Activated CD8-positive, alpha-beta T cell treated with anti-CD3 and anti-CD28 coated beads, Interleukin-2, amount 10 ng/mL, durations not matched to agents 7 days and 5 days (primary cell): ENCODE results near the gene SHH. TPM values are rescaled to one million over a fixed set of nuclear protein-coding genes. Genes with fewer than 3 reads are reported as not detected.

Source experiments
- ATAC-seq: fragments of 150-1000 bp; cut with Tn5 transposase; one replicate; pipeline ENCODE4 v1.10.0; 2021; ENCODE audit warnings: moderate library complexity
- CTCF ChIA-PET: fragments of 350-600 bp; sonication (Branson Sonifier 250); formaldehyde crosslinking; loops from one replicate; lab custom pipeline; 2021; ENCODE audit warnings: antibody characterized with exemption; lab: Charles Lee
- POLR2A ChIA-PET: fragments of 350-600 bp; sonication (Branson Sonifier 250); formaldehyde crosslinking; loops from one replicate; lab custom pipeline; 2021; ENCODE audit warnings: antibody characterized with exemption; lab: Charles Lee
- DNase-seq: peaks from one replicate; pipeline ENCODE4 v3.0.0-alpha.2; 2020
- H3K27ac Mint-ChIP-seq: one replicate; pipeline ENCODE4 v1.8.0; 2021; ENCODE audit warnings: mild to moderate bottlenecking, mixed read lengths
- H3K27me3 Mint-ChIP-seq: one replicate; pipeline ENCODE4 v1.8.0; 2021; ENCODE audit warnings: low read depth, mixed read lengths
- H3K36me3 Mint-ChIP-seq: one replicate; pipeline ENCODE4 v1.8.0; 2021; ENCODE audit warnings: low read depth, mixed read lengths
- H3K4me1 Mint-ChIP-seq: one replicate; pipeline ENCODE4 v1.8.0; 2021; ENCODE audit warnings: low read depth, mixed read lengths
- H3K4me3 Mint-ChIP-seq: one replicate; pipeline ENCODE4 v1.8.0; 2021; ENCODE audit warnings: mild to moderate bottlenecking, mixed read lengths
- H3K9me3 Mint-ChIP-seq: one replicate; pipeline ENCODE4 v1.8.0; 2022; ENCODE audit warnings: mixed read lengths; ENCODE audit not compliant: insufficient read depth
- total RNA-seq, 2 experiments: library from RNA; stranded (reverse); gene quantifications; one replicate each; pipeline ENCODE4 v1.2.3, GENCODE V29; 2021

SHH gene
- total RNA-seq, 2 experiments from 2014 or later, result 0.08 TPM; not detected in 1

GRCh38 chr7:155815332-155816191, 3.3 kb upstream of the SHH start:
- DNase-seq, result peak; percentile 75
- Mint-ChIP-seq H3K4me3 (no peak overlapping the region), H3K9me3 (no peaks in the 10 kb centered on the region), H3K36me3 (no peaks in the 10 kb centered on the region), H3K4me1 (peaks cover 12% of the 10 kb centered on the region), H3K27ac (no peak overlapping the region), H3K27me3 (peaks cover 44% of the 10 kb centered on the region)
- peak; percentile 87 for ATAC-seq
- ChIA-PET CTCF (interaction anchor here (0.7 kb wide), 1 partner anchor 993 kb away, joined by 3 read pairs; no protein-coding TSS in a partner anchor), POLR2A (no interaction called here)

DNA sequence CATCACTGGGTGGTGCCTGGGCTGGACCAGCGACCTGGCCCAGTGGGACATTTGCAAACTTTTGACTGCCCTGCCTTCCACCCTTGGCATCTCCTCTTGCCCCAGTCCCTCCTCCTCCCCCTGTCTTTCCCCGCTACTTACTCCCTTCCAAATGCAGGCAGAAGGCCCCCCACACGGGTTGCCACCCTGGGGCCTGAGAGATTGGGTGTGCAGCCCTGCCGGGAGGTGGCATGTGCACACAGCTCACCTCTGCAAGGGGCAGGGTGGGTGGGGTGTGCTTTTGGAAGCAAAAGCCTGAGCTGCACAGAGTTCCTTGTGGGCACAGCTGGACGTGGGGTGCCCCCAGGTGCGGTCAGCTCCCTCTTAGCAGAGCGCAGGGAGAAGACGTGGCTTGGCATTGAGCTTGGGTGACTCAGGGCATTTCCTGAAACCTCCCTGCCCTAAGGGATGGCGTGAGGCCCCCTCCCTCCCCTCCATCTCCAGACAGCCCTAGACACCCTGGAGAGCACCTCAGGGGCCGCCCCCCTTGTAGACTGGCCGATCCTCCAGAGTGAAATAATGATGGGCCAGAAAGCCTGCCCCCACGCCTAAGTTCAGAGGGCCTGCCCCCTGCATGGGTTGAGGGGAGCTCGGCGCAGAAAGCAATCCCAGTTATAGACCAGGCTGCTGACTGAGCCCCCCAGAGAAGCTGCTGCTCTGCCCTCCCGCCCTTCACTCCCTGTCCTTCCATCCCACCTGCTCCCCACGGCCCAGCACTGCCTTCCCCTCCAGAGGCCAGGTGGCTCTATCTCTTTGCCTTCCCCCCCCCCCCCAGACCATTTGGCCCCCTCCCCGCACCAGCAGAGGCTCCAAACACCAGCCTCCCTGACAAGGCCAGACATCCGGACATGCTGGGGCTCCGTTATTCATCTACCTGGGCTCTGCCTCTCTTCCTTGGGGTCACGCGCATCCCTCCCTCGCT, 2.3 kb upstream of the SHH start:
- Mint-ChIP-seq H3K4me3 (no peak overlapping the region), H3K27ac (no peak overlapping the region), H3K36me3 (no peaks in the 10 kb centered on the region), H3K9me3 (no peaks in the 10 kb centered on the region), H3K27me3 (peaks cover 49% of the 10 kb centered on the region), H3K4me1 (peaks cover 12% of the 10 kb centered on the region)
- DNase-seq (no peak), ATAC-seq (no peak)
- ChIA-PET CTCF (no interaction called here), POLR2A (no interaction called here)

- ChIA-PET POLR2A (interaction anchor here (0.6 kb wide), 1 partner anchor 624 kb away, joined by 5 read pairs; no protein-coding TSS in a partner anchor), CTCF (interaction anchor here (0.6 kb wide), 1 partner anchor 195 kb away, joined by 3 read pairs; no protein-coding TSS in a partner anchor)
- Mint-ChIP-seq H3K9me3 (no peaks in the 10 kb centered on the region), H3K27ac (no peak overlapping the region), H3K27me3 (peaks cover 56% of the 10 kb centered on the region), H3K36me3 (no peaks in the 10 kb centered on the region), H3K4me1 (peaks cover 15% of the 10 kb centered on the region), H3K4me3 (no peak overlapping the region)
- DNase-seq (no peak), ATAC-seq (no peak)
Observed at GRCh38 chr7:155813546-155814315, 1.5 kb upstream of the SHH start.

- no peaks in the 10 kb centered on the region for H3K9me3 Mint-ChIP-seq
- ATAC-seq, result no peak
- POLR2A ChIA-PET, result interaction anchor here (0.6 kb wide), 1 partner anchor 625 kb away, joined by 5 read pairs; no protein-coding TSS in a partner anchor
- no peak overlapping the region for H3K27ac Mint-ChIP-seq
- CTCF ChIA-PET, result interaction anchor here (0.6 kb wide), 1 partner anchor 194 kb away, joined by 3 read pairs; no protein-coding TSS in a partner anchor
- no peak for DNase-seq
- peaks cover 15% of the 10 kb centered on the region for H3K4me1 Mint-ChIP-seq
- peaks cover 57% of the 10 kb centered on the region for H3K27me3 Mint-ChIP-seq
- no peak overlapping the region for H3K4me3 Mint-ChIP-seq
- H3K36me3 Mint-ChIP-seq, result no peaks in the 10 kb centered on the region
Observed at GRCh38 chr7:155813125-155813524, 862 bp upstream of the SHH start.

GRCh38 chr7:155811560-155811894, 736 bp downstream of the SHH start:
- no peaks in the 10 kb centered on the region for H3K9me3 Mint-ChIP-seq
- H3K36me3 Mint-ChIP-seq, result no peaks in the 10 kb centered on the region
- ChIA-PET CTCF (no interaction called here), POLR2A (no interaction called here)
- peaks cover 72% of the 10 kb centered on the region for H3K27me3 Mint-ChIP-seq
- H3K4me1 Mint-ChIP-seq, result peaks cover 24% of the 10 kb centered on the region
- no peak for ATAC-seq
- H3K27ac Mint-ChIP-seq, result no peak overlapping the region
- H3K4me3 Mint-ChIP-seq, result no peak overlapping the region
- DNase-seq, result no peak

- H3K4me3 Mint-ChIP-seq, result no peak overlapping the region
- POLR2A ChIA-PET, result no interaction called here
- H3K4me1 Mint-ChIP-seq, result peaks cover 27% of the 10 kb centered on the region
- ATAC-seq (no peak), DNase-seq (no peak)
- H3K27me3 Mint-ChIP-seq, result peaks cover 77% of the 10 kb centered on the region
- no peaks in the 10 kb centered on the region for H3K9me3 Mint-ChIP-seq
- no peak overlapping the region for H3K27ac Mint-ChIP-seq
- CTCF ChIA-PET, result no interaction called here
- no peaks in the 10 kb centered on the region for H3K36me3 Mint-ChIP-seq
Observed at GRCh38 chr7:155810770-155811559, 1.3 kb downstream of the SHH start.

- peaks cover 23% of the 10 kb centered on the region for H3K4me1 Mint-ChIP-seq
- H3K27ac Mint-ChIP-seq, result no peak overlapping the region
- ATAC-seq (no peak), DNase-seq (no peak)
- ChIA-PET POLR2A (no interaction called here), CTCF (no interaction called here)
- no peak overlapping the region for H3K4me3 Mint-ChIP-seq
- H3K36me3 Mint-ChIP-seq, result no peaks in the 10 kb centered on the region
- no peaks in the 10 kb centered on the region for H3K9me3 Mint-ChIP-seq
- peaks cover 74% of the 10 kb centered on the region for H3K27me3 Mint-ChIP-seq
Observed at GRCh38 chr7:155809947-155810769, 2.1 kb downstream of the SHH start.

- peaks cover 24% of the 10 kb centered on the region for H3K4me1 Mint-ChIP-seq
- H3K9me3 Mint-ChIP-seq, result no peaks in the 10 kb centered on the region
- ChIA-PET CTCF (no interaction called here), POLR2A (no interaction called here)
- peaks cover 73% of the 10 kb centered on the region for H3K27me3 Mint-ChIP-seq
- ATAC-seq, result no peak
- H3K4me3 Mint-ChIP-seq, result no peak overlapping the region
- DNase-seq, result no peak
- H3K27ac Mint-ChIP-seq, result no peak overlapping the region
- H3K36me3 Mint-ChIP-seq, result no peaks in the 10 kb centered on the region
Observed at GRCh38 chr7:155809332-155809946, 2.8 kb downstream of the SHH start.

DNA sequence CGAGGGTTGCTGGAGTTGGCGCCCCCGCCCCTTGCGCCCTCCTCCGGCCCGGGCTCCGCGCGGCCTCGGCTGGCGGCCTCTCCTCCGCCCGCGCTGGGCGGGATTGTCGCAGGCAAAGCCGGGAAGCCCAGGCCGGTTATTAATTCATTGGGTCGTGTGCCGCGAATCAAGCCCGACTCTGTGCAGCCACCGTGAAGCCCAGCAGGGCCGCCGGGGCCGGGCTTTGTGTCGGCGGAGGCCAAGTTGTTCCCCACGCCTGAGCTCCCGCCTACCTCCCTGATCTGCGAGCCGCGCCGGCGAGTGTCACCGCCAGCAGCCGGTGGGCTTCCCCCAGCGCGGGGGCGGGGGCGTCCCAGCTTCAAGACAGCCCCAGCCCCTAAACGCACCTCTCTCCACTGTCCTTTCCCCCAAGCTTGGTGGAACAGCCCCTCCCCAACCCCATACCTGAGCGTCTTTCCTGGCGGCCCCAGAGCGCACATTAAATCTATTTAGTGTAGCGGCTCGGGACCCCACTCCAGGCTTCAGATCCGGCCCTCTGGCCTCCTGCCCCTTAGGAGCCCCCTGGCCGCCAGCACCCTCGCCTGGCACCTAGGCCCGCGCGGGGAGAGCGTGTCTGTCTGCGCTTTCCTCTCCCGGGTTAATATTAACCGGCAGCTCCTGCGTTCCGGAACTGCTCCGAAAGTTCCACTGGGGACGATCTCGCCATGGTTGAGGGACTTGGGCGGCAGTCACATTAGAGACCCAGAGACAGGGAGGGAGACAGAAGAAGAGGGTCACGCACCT, 3.5 kb downstream of the SHH start:
- Mint-ChIP-seq H3K27me3 (peaks cover 71% of the 10 kb centered on the region), H3K4me1 (peaks cover 28% of the 10 kb centered on the region), H3K4me3 (no peak overlapping the region), H3K27ac (no peak overlapping the region), H3K36me3 (no peaks in the 10 kb centered on the region), H3K9me3 (no peaks in the 10 kb centered on the region)
- ChIA-PET CTCF (interaction anchor here (1.2 kb wide), 1 partner anchor 10 kb away, joined by 5 read pairs; no protein-coding TSS in a partner anchor), POLR2A (interaction anchor here (1.1 kb wide), 1 partner anchor 165 kb away, joined by 3 read pairs; the partner anchor contains the start of gene RBM33)
- DNase-seq (no peak), ATAC-seq (no peak)
